HG03095 (cell line): ENCODE measurements around the gene HES4.
"Not testable (repeated sequence)": the region's sequence is repeated elsewhere in the genome, so short reads cannot be mapped to it uniquely, and the experiment has no call there.

ENCODE experiments used
- ATAC-seq: cut with Tn5 transposase; IDR thresholded peaks from one replicate; pipeline ENCODE4 v1.9.1; 2021; ENCODE audit warnings: moderate library complexity; ENCODE audit not compliant: unreplicated experiment

Gene HES4

DNA sequence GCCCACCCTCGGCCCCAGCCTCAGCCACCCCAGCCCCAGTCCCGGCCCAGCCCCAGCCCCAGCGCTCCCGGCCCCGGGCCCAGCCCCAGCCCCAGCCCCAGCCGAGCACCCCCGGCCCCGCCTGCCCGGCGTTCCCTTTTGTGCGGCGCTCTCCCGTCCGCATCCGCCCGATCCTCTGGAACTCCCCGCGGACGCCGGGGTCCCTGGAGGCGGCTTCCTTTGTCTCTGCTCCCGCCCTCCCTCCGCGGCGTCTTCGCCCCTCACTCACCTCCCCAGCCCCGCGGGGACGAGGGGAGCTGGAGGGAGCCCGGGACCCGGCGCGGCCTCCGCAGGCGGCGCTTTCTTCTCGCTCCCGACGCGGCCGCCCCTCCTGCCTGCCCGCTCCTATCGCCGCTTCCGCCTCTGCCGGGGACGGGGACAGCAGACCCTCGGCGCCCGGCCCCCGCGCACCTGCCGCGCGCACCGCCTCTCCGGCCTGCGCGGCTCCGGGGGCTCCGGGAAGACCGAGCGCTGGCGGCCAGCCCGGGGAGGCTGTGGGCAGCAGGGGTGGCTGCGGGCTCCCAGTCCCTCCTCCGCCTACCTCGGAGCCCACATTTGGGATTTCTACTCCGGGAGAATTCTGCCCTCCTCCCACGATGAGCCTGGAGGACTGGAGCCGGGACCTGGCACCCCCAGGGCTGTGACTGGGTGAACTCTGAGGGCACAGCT, 34.0 kb upstream of the HES4 start:
- ATAC-seq, result no peak

DNA sequence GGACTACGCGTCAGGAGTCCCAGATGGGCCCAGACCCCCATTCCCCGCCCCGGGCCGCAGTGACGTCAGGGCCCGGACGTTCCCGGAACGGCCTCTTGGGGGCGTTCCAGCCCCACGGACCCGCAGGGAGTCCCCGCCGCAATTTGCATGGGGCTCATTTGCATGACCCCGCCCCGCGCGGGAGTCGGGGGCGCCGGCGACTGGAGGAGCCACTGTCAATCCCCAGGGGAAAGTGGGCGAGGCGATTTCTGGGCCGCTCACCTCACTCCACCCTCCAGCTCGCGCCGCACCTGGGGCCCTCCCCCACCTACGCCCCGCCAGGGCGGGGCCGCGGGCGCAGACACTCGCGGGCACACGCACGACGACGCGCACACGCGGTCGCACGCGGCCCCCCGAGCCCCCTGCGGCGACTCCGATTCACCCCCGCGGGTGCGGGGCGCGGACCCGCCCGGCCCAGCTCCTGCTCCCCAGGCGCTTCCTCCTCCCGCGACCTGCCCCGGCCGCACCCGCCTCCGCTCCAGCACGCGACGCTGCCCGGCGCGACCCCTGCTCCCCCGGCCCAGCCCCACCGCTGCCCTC, 33.2 kb upstream of the HES4 start:
- peak; percentile 73 for ATAC-seq

DNA sequence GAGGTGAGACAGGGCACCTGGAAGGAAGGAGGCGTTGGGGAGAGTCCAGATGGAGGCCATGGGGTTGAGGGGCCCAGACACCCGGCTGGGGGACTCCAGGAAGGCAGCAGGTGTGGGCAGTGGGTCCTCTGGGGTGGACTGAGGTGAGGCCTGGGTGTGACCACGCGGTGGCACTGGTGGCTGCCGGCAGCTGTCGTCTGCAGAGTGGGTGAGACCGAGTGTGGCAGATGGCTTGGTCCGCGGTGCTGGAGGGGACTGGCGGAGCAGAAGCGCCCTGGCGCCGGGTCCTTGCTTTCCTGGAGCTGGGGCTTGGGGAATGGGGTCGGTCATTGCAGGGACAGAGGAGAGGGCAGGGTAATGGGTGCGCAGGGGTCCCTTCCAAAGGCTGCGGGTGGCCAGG, 32.5 kb upstream of the HES4 start:
- ATAC-seq, result peak; percentile 4

DNA sequence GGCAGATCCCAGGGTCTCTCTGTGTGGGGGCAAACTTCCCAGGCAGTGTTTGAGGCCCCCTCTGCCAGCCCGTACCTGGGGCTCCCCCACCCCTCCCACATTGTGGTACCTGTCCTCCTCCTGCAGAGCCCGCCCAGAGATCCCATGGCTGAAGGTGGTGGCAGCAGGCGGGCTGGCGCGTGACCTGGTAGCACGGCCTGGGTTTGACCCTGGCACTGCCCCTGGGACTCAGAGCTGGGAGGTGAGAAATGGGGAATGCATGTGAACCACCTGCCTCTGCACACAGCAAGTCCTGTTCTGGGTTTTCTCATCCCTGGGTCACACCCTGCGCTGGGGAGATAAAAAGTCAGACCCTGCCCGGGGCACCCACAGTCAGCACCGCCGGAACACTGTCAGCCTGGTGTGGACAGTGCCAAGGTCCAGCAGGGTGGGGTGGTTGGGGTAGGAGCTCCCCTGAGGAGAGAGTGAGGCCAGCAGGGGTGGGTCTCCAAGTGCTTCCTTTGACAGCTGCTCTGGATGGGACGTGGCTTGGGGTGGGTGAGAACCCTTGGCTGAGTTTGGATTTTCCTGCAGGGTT, 31.9 kb upstream of the HES4 start:
- no peak for ATAC-seq

DNA sequence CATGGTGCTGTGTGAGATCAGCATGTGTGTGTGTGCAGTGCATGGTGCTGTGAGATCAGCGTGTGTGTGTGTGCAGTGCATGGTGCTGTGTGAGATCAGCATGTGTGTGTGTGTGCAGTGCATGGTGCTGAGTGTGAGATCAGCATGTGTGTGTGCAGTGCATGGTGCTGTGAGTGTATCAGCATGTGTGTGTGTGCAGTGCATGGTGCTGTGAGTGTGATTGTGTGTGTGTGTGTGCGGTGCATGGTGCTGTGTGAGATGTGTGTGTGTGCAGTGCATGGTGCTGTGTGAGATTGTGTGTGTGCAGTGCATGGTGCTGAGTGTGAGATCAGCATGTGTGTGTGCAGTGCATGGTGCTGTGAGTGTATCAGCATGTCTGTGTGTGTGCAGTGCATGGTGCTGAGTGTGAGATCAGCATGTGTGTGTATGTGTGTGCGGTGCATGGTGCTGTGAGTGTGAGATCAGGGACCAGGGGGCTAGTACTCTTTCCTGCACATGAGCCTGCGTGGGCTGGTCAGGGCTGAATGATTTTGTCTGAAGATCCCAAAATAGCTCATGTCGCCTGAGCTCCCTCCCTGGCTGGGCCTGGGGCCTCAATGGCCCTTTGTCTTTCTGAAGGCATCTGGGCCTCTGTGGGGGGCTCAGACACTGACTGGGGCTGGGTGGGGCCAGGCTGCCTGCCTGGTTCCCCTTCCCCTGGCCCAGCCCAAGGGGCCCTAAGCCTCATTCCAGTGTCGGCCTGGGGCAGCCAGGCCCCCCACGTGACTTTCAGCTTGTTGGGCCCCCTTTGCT, 31.2 kb upstream of the HES4 start:
- not testable (repeated sequence) for ATAC-seq

DNA sequence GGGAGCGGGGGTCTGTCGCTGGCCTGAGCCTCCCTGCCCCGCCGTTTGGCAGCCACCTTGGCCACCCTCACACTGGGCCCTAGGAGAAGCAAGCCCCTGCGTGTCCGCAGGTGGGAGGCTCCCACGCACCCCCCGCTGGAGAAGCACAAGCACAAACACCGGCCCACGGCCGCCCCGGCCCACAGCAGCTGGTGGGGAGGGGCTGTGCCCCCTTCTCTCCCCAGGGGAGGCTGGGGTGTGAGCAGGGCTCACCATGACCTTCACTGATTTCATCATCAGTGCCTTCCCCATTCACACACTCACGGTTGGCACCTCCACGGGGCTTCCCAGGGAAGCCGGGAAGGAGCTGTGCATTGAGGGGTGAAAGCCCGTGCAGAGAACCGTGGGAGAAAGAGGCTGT, 27.9 kb upstream of the HES4 start:
- ATAC-seq, result no peak

- no peak for ATAC-seq
These were observed 26.9 kb upstream of the HES4 start for GRCh38 chr1:1026599-1027413.

DNA sequence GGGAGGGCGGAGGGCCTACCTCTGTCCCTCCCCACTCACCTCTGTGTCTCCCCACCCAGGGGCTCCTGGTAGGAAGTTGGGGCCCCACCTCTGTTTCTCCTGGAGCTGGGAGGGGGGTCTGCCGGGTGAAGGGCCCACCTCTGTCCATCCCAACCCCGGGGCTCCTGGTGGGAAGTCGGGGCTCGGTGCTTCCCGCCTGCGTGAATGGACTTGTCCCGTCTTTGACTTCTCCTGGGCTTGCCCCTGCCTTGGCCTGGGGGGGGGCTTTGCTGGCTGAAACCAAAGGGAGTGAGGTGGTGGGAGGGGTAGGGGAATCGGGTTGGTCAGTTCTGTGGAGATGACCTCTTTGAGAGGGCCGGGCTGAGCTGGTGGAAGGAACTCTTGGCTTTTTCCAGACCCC, 25.8 kb upstream of the HES4 start:
- no peak for ATAC-seq

GRCh38 chr1:1024771-1025699, 25.1 kb upstream of the HES4 start:
- ATAC-seq, result no peak

- ATAC-seq, result no peak
These were observed 24.4 kb upstream of the HES4 start for GRCh38 chr1:1024149-1024770.

- ATAC-seq, result no peak
These were observed 23.8 kb upstream of the HES4 start for GRCh38 chr1:1023700-1024099.

DNA sequence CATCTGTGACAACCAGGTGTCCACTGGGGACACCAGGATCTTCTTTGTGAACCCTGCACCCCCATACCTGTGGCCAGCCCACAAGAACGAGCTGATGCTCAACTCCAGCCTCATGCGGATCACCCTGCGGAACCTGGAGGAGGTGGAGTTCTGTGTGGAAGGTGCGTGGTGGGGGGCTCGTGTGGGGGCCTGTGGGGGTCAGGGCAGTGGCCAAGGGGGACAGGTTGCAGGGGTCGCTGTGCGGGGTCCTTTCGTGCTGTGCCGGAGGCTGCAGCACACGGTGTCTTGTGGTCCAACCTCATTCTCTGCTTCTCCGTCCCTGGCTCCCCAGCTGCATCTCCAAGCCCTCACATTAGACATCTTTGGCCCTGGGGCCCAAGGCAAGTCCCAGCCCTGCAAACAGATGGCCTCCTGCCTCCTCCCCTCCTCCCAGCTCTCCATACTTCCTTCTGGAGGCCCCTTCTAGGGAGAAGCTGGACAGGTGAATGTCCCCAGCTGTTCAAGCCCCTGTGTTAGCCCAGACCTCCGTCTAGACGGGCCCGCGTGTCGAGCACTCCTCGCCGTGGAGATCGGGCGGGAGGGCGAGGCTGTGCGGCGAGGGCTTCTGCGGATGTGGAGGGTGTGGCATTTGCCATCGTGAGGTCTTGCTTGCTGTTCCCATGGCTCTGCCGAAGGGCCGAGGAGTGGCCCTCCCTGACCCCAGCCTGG, 22.6 kb upstream of the HES4 start:
- no peak for ATAC-seq

- no peak for ATAC-seq
These were observed 22.0 kb upstream of the HES4 start for GRCh38 chr1:1021920-1022259.

DNA sequence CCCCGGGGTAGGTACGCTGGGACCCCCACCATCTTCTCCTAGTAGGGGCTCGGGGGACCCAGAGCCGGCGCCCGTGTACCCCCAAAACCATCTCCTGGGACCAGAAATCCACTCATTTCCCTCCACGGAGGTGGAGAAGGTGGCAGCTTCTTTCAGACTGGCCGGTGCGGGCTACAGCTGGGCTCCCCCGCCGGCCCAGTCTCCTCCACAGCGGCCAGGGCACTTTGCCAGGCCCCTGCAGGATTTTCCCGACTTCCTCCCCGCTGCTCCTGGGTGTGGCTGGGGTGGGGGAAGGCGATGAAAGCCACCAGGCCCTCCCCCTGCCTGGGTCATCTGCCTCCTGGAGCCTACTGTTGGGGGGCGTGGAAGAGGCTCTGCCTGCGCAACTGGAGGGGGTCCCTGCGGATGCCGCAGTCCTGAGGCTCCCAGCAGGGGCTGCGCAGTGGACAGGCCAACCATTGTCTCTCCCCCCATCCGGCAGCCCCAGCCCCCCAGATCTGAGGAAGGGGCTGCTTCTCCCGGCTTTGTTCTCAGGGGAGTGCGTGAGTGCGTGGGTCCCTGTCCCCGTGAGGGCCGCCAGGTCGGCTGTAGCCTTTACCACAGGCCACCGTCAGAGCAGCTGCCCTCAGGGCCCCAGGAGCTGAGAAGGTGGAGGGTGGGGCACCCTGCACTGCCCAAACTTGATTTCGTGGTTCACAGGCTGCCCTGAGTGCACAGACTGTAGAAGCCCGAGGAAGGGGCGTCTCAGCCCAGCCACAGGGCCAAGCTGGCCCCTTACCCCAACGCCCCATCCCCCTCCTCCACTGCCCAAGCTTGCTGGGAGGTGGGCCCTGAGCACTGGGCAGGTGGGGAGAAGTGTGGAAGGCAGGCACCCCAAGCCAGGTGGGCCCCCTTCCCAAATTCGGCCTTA, 21.4 kb upstream of the HES4 start:
- ATAC-seq, result no peak

- no peak for ATAC-seq
These were observed 20.6 kb upstream of the HES4 start for GRCh38 chr1:1020415-1021009.

DNA sequence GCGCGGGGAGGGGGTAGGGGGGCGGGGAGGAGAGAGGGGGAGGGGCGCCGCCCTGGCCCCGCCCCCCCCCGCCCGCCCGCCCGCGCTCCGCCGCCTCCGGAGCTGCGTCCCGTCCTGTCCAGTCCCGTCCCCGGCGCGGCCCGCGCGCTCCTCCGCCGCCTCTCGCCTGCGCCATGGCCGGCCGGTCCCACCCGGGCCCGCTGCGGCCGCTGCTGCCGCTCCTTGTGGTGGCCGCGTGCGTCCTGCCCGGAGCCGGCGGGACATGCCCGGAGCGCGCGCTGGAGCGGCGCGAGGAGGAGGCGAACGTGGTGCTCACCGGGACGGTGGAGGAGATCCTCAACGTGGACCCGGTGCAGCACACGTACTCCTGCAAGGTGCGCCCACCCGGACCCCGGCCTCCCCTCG, 20.1 kb upstream of the HES4 start, which contains the start of gene AGRN:
Gene AGRN (plus strand): TSS at position 121 of the 405 bp plus-strand sequence. CDS start 53 bp downstream, at position 174.
- ATAC-seq, result peak; percentile 23
